ENCODE results near the gene CLASRP.

The CLASRP gene

DNA sequence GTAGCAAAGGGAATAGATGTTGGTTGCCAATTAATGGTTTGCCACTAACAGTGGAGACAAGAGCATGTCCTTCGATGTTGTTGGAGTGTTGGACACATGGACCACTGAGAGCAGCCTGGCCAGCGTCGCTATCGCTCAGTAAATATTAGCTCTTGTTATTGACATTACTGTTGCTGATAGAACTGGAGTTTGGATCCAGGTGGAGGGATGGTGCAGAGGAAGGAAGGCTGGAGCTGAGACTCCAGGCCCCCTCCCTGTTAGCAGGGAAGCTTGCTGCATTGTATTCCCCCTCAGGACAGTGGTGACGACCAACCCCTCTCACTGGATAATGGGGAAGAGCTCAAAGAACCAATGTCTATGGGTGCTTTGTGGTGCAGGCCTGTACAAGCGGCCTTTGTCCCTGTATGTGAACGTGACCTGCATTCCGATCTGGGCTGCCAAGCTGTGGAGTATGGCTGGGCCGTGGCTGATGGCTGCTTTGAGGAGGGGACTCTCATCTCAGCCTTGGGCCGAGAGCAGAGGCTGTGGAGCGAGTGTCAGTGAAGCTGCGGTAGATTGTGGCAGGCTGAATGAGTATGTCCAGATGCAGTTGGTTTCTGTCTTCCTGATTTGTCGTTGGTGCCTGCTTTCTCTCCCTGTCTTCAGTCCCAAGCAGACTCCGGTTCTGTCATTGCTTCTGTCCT lies 7.0 kb downstream of the CLASRP start:
- H3K27ac ChIP-seq (ENCODE audit: low read length): no peak overlapping the region
- no peak overlapping the region for H3K4me3 ChIP-seq (ENCODE audit: low read length)
- DNase-seq (ENCODE audit: low read depth, low spot score): no peak
- H3K4me1 ChIP-seq (ENCODE audit: control insufficient read depth, insufficient read depth, low read length): no peaks in the 10 kb centered on the region
- H3K27me3 ChIP-seq (ENCODE audit: control insufficient read depth, insufficient read depth, low read length): no peaks in the 10 kb centered on the region
- peaks cover 18% of the 10 kb centered on the region for H3K36me3 ChIP-seq (ENCODE audit: control insufficient read depth, insufficient read depth, low read length)
- H3K9me3 ChIP-seq (ENCODE audit: control insufficient read depth, insufficient read depth, low read length): no peaks in the 10 kb centered on the region
- WGBS (ENCODE audit: insufficient coverage, insufficient read length): no CpG with 5 or more reads among the region's 14 CpGs

DNA sequence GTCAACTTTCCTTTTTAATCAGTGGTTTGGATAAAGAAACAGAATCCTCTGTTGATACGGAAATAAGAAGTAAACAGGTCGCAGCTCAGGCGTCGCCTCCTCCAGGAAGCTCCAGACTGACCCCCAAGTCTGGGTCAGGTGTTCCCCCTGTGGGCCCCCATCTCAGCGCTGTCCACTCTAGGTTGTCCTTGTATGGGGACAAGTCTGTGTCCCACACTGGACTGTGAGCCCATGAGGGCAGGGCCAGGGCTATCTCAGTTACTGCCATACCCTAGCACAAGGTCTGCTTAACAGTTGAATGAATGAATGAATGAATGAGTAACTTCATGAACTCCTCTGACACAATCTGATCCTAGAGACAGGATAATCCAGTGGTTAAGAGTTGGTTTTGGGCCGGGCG lies 7.5 kb downstream of the CLASRP start:
- H3K9me3 ChIP-seq (ENCODE audit: control insufficient read depth, insufficient read depth, low read length): no peaks in the 10 kb centered on the region
- no peaks in the 10 kb centered on the region for H3K4me1 ChIP-seq (ENCODE audit: control insufficient read depth, insufficient read depth, low read length)
- H3K27ac ChIP-seq (ENCODE audit: low read length): no peak overlapping the region
- no peaks in the 10 kb centered on the region for H3K27me3 ChIP-seq (ENCODE audit: control insufficient read depth, insufficient read depth, low read length)
- H3K4me3 ChIP-seq (ENCODE audit: low read length): peak overlapping the region; percentile 6; the same call in 1 of the 2 replicates
- peaks cover 16% of the 10 kb centered on the region for H3K36me3 ChIP-seq (ENCODE audit: control insufficient read depth, insufficient read depth, low read length)
- no CpG with 5 or more reads among the region's 7 CpGs for WGBS (ENCODE audit: insufficient coverage, insufficient read length)
- no peak for DNase-seq (ENCODE audit: low read depth, low spot score)

DNA sequence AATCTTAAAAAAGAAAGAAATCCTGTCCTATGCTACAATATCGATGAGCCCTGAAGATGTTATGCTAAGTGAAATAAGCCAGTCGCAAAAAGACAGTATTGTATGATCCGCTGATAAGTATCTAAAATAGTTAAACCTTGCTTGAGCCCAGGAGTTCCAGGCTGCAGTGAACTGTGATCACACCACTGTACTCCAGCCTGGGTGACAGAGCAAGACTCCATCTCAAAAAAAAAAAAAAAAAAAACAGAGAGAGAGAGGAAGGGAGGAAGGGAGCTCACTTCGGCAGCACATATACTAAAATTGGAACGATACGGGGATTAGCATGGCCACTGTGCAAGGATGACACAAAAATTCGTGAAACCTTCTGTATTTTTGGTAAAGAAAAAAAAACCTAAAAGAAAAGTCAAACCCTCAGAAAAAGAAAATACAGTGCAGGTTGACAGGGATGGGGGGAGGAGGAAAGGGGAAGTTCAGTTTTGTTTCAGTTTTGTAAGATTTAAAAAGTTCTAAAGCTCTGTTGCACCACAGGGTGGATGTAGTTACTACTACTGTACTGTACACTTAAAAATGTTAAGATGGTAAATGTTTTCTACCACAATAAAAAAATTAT lies 8.4 kb downstream of the CLASRP start:
- WGBS (ENCODE audit: insufficient coverage, insufficient read length): no CpG with 5 or more reads among the region's 7 CpGs
- Histone ChIP-seq H3K4me1 (ENCODE audit: control insufficient read depth, insufficient read depth, low read length) (no peaks in the 10 kb centered on the region), H3K27ac (ENCODE audit: low read length) (no peak overlapping the region), H3K9me3 (ENCODE audit: control insufficient read depth, insufficient read depth, low read length) (no peaks in the 10 kb centered on the region), H3K36me3 (ENCODE audit: control insufficient read depth, insufficient read depth, low read length) (peaks cover 12% of the 10 kb centered on the region; the same call in 1 of the 2 replicates), H3K27me3 (ENCODE audit: control insufficient read depth, insufficient read depth, low read length) (no peaks in the 10 kb centered on the region), H3K4me3 (ENCODE audit: low read length) (no peak overlapping the region)
- DNase-seq (ENCODE audit: low read depth, low spot score): no peak

DNA sequence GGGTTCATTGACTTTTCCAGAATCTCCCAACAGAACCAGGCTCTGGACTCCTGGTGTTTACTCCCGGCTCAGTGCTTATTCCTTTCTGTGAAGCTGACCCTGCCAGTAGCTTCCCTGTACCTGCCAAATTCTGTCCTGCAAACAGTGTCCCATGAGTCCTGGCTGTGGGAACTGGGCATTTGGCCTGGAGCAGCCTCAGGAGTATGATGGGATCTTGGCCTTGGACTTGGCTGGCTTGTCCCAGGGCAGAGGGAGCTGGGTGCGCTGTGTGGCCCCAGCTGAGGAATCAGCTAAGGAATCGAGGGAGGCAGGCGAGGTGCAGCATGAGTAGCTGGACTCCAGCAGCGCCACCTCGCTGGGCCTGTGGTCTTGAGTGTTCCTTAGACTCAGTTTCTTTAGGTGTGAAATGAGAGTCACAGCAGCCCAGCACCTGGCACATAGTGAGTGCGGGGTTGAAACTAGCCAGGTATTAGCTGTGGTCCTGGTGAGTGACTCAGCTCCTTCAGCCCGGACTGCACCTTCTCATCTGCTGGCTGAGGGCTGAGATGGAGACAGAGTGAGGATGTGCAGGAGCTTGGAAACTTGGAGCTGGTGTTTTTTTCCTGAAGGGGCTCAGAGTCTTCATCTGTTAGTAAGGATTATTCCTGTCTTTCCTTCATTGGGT lies 10.4 kb downstream of the CLASRP start:
- WGBS (ENCODE audit: insufficient coverage, insufficient read length): no CpG with 5 or more reads among the region's 8 CpGs
- no peak overlapping the region for H3K4me3 ChIP-seq (ENCODE audit: low read length)
- no peak for DNase-seq (ENCODE audit: low read depth, low spot score)
- no peaks in the 10 kb centered on the region for H3K9me3 ChIP-seq (ENCODE audit: control insufficient read depth, insufficient read depth, low read length)
- no peak overlapping the region for H3K27ac ChIP-seq (ENCODE audit: low read length)
- H3K36me3 ChIP-seq (ENCODE audit: control insufficient read depth, insufficient read depth, low read length): peaks cover 9% of the 10 kb centered on the region; the same call in 1 of the 2 replicates
- no peaks in the 10 kb centered on the region for H3K4me1 ChIP-seq (ENCODE audit: control insufficient read depth, insufficient read depth, low read length)
- no peaks in the 10 kb centered on the region for H3K27me3 ChIP-seq (ENCODE audit: control insufficient read depth, insufficient read depth, low read length)

DNA sequence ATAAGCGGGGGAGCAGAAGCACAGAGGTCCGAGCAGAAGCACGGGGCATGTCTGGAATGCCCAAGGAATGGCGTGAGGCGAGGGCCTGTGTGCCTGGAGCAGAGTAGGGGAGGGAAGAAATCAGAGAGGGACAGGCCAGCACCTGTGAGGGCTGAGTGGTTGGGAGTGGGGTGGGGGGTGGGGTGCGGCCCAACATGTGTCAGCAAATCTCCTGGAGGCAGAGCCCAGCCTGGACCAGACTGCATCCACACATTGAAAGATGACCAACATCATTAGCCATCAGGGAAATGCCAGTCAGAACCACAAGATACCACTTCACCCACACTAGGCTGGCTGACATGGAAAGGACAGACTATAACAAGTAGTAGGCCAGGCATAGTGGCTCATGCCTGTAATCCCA lies 11.2 kb downstream of the CLASRP start:
- no peak overlapping the region for H3K27ac ChIP-seq (ENCODE audit: low read length)

DNA sequence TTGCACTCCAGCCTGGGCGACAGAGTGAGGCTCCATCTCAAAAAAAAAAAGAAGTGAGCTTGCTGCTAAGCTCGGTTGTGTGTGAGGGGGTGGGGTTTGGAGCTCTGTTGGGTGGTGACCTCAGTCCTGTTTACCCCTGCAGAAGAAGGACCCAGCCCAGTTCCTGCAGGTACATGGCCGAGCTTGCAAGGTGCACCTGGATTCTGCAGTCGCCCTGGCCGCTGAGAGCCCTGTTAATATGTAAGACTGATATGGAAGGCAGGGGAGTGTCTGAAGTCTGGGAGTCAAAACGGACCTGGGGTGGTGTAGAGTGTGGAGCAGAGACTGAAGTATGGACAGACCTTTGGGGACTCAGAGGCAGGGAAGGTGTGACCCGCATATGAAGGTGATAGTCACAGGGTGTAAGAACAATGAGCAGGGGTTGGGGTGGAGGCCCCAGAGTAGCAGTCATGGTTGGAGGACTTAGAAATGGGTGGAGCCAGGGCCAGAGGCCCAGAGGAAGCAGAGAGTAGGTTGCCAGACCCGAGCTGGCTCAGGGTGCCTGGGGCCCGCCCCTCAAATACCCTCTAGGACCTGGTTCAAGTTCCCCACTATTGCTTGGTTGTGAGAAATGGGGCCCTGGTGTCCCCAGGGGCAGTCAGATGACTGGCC lies 13.2 kb downstream of the CLASRP start:
- no peak for DNase-seq (ENCODE audit: low read depth, low spot score)
- Histone ChIP-seq H3K27me3 (ENCODE audit: control insufficient read depth, insufficient read depth, low read length) (no peaks in the 10 kb centered on the region), H3K27ac (ENCODE audit: low read length) (no peak overlapping the region), H3K9me3 (ENCODE audit: control insufficient read depth, insufficient read depth, low read length) (no peaks in the 10 kb centered on the region), H3K4me1 (ENCODE audit: control insufficient read depth, insufficient read depth, low read length) (no peaks in the 10 kb centered on the region), H3K36me3 (ENCODE audit: control insufficient read depth, insufficient read depth, low read length) (peaks cover 10% of the 10 kb centered on the region), H3K4me3 (ENCODE audit: low read length) (no peak overlapping the region)
- WGBS (ENCODE audit: insufficient coverage, insufficient read length): no CpG with 5 or more reads among the region's 9 CpGs

More for the DNA sequence above, 11.2 kb downstream of the CLASRP start:
- Histone ChIP-seq H3K27me3 (ENCODE audit: control insufficient read depth, insufficient read depth, low read length) (no peaks in the 10 kb centered on the region), H3K36me3 (ENCODE audit: control insufficient read depth, insufficient read depth, low read length) (peaks cover 4% of the 10 kb centered on the region; the same call in 1 of the 2 replicates), H3K4me1 (ENCODE audit: control insufficient read depth, insufficient read depth, low read length) (no peaks in the 10 kb centered on the region), H3K4me3 (ENCODE audit: low read length) (no peak overlapping the region), H3K9me3 (ENCODE audit: control insufficient read depth, insufficient read depth, low read length) (no peaks in the 10 kb centered on the region)
- DNase-seq (ENCODE audit: low read depth, low spot score): no peak
- no CpG with 5 or more reads among the region's 6 CpGs for WGBS (ENCODE audit: insufficient coverage, insufficient read length)

DNA sequence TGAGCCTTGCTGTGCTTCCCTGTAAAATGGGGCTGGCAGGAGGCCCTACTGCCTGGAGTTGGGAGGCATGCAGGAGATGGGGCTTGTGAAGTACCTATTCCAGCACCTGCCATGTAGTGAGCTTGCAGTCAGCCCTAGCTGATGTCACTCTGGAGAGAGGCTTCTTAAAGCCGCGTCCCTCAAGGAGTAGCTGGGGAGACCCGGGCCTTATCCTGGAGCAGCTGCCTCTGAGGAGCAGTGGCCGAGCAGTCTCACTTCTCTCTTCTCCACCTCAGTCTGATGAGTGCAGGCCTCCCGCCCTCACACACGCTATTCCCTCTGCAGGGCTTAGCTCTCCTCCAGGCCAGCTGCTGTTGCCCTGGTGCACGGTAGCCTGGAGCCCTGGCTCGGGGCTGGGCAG lies 18.0 kb downstream of the CLASRP start:
- H3K27ac ChIP-seq (ENCODE audit: low read length): no peak overlapping the region
- H3K36me3 ChIP-seq (ENCODE audit: control insufficient read depth, insufficient read depth, low read length): peaks cover 49% of the 10 kb centered on the region
- DNase-seq (ENCODE audit: low read depth, low spot score): no peak
- no peaks in the 10 kb centered on the region for H3K27me3 ChIP-seq (ENCODE audit: control insufficient read depth, insufficient read depth, low read length)
- H3K4me3 ChIP-seq (ENCODE audit: low read length): no peak overlapping the region
- no CpG with 5 or more reads among the region's 8 CpGs for WGBS (ENCODE audit: insufficient coverage, insufficient read length)
- H3K9me3 ChIP-seq (ENCODE audit: control insufficient read depth, insufficient read depth, low read length): no peaks in the 10 kb centered on the region
- H3K4me1 ChIP-seq (ENCODE audit: control insufficient read depth, insufficient read depth, low read length): no peaks in the 10 kb centered on the region

DNA sequence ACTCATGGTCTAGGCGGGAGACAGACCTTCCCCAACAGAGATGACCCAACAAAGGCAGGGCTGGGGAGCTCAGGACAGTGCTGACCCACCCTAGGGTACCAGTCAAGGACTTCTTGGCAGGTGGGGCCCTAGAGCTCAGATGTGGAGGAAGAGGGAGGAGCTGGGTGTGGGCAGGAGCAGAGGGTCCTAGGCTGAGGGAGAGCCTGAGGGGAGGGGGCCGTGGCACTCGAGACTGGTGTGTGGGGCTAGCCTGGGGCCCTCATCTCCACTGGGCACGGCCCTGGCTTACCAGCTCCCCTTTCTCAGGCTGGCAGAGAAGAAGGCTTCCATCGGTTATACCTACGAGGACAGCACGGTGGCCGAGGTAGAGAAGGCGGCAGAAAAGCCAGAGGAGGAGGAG lies 18.6 kb downstream of the CLASRP start:
- Histone ChIP-seq H3K27me3 (ENCODE audit: control insufficient read depth, insufficient read depth, low read length) (no peaks in the 10 kb centered on the region), H3K4me3 (ENCODE audit: low read length) (no peak overlapping the region), H3K27ac (ENCODE audit: low read length) (no peak overlapping the region), H3K9me3 (ENCODE audit: control insufficient read depth, insufficient read depth, low read length) (no peaks in the 10 kb centered on the region), H3K36me3 (ENCODE audit: control insufficient read depth, insufficient read depth, low read length) (peaks cover 49% of the 10 kb centered on the region), H3K4me1 (ENCODE audit: control insufficient read depth, insufficient read depth, low read length) (no peaks in the 10 kb centered on the region)
- DNase-seq (ENCODE audit: low read depth, low spot score): no peak
- no CpG with 5 or more reads among the region's 9 CpGs for WGBS (ENCODE audit: insufficient coverage, insufficient read length)

DNA sequence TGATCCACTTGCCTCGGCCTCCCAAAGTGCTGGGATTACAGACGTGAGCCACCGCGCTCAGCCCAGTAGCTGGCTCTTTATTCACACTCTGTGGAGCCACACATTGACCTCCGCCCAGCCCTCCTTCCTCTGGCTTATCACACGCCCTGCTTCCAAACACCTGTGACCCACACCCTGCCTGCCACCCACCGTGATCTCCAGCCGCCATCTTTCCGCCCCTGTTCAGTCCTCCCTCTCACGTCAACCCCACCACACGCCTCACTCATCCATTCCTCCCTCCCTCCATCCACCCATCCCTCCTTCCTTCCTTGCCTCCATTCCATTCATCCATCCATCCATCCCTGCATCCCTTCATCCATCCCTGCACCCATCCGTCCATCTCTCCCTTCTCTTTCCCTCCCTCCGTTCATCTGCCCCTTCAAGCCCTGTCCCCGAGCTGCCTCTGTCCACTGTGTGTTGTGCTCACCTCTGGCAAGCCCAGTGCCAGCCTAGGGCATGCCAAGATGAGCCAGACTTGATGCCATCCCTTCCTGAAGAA lies 19.8 kb downstream of the CLASRP start:
- H3K27ac ChIP-seq (ENCODE audit: low read length): no peak overlapping the region
- H3K9me3 ChIP-seq (ENCODE audit: control insufficient read depth, insufficient read depth, low read length): no peaks in the 10 kb centered on the region
- no peak for DNase-seq (ENCODE audit: low read depth, low spot score)
- 100% methylated on average over 4 of the region's 14 CpGs for WGBS (ENCODE audit: insufficient coverage, insufficient read length)
- no peaks in the 10 kb centered on the region for H3K27me3 ChIP-seq (ENCODE audit: control insufficient read depth, insufficient read depth, low read length)
- no peak overlapping the region for H3K4me3 ChIP-seq (ENCODE audit: low read length)
- no peaks in the 10 kb centered on the region; the same call in 1 of the 2 replicates for H3K4me1 ChIP-seq (ENCODE audit: control insufficient read depth, insufficient read depth, low read length)
- H3K36me3 ChIP-seq (ENCODE audit: control insufficient read depth, insufficient read depth, low read length): peaks cover 51% of the 10 kb centered on the region

DNA sequence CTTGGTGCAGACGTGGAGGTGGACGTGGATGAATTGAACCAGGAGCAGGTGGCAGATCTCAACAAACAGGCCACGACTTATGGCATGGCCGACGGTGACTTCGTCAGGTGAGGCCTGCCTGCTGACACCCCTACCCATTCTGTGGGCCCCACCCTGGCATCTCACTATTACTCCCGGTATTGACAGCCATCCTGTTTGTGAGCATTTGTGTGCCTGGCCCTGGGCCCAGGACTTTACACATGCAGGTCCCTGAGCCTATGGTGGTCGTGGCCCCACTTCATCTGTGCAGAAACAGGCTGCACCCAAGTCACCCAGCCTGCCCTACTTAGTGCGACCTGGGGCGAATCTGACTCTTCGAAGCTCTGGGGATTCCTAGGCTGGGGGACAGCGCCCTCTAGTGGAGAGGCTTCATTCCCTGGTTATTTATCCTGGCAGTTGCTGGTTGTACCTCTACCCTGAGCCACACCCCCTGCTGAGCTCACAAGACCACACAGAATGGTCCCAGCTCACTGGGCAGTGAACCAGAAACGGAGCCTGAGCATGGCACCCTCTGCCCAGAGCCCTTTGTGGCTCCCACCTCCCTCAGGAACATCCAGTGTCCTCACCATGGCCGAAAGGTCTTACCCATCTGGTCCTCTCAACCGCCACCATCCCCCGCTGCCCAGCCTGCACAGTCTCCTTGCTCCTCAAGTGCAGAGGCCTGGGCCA lies 20.6 kb downstream of the CLASRP start:
- Histone ChIP-seq H3K9me3 (ENCODE audit: control insufficient read depth, insufficient read depth, low read length) (no peaks in the 10 kb centered on the region), H3K4me1 (ENCODE audit: control insufficient read depth, insufficient read depth, low read length) (no peaks in the 10 kb centered on the region; the same call in 1 of the 2 replicates), H3K4me3 (ENCODE audit: low read length) (no peak overlapping the region), H3K27me3 (ENCODE audit: control insufficient read depth, insufficient read depth, low read length) (no peaks in the 10 kb centered on the region), H3K27ac (ENCODE audit: low read length) (no peak overlapping the region), H3K36me3 (ENCODE audit: control insufficient read depth, insufficient read depth, low read length) (peaks cover 58% of the 10 kb centered on the region)
- WGBS (ENCODE audit: insufficient coverage, insufficient read length): no CpG with 5 or more reads among the region's 16 CpGs
- no peak for DNase-seq (ENCODE audit: low read depth, low spot score)
